Tibial nerve (tissue), 4 donors: ENCODE data around the gene NR2F6. TPM values are rescaled to one million over a fixed set of nuclear protein-coding genes. Genes with fewer than 3 reads are reported as not detected.

ENCODE experiments used
- DNase-seq, 2 donors: peaks; one replicate each; pipeline ENCODE4 v3.0.0-alpha.2; 2019; ENCODE audit warnings: low spot score in 2 of 2
- H3K27ac ChIP-seq, 4 donors: fragments of 200-600 bp; sonication (generic) in 3 of 4; one replicate each; pipeline ENCODE4 v1.5.1; 2017 to 2019; ENCODE audit warnings: mild to moderate bottlenecking in 1 of 4
- H3K27me3 ChIP-seq, 2 donors: fragments of 200-600 bp; sonication (generic) in 1 of 2; one replicate each; pipeline versions ENCODE4 v1.5.1 to v1.6.0; 2017 to 2019
- H3K36me3 ChIP-seq, 3 donors: fragments of 200-600 bp; sonication (generic); one replicate each; pipeline ENCODE4 v1.5.1; 2018 to 2019
- H3K4me1 ChIP-seq, 4 donors: fragments of 200-600 bp; sonication (generic) in 3 of 4; one replicate each; pipeline ENCODE4 v1.5.1; 2017 to 2019
- H3K4me3 ChIP-seq, 4 donors: fragments of 200-600 bp; sonication (generic) in 3 of 4; one replicate each; pipeline ENCODE4 v1.5.1; 2017 to 2019; ENCODE audit warnings: mild to moderate bottlenecking in 1 of 4, moderate library complexity in 1 of 4
- H3K9me3 ChIP-seq, 4 donors: fragments of 200-600 bp; sonication (generic) in 3 of 4; one replicate each; pipeline ENCODE4 v1.5.1; 2017 to 2019
- EP300 ChIP-seq, 2 donors: sonication (generic); formaldehyde crosslinking; IDR thresholded peaks; one replicate each; pipeline ENCODE4 v1.6.1; 2017; ENCODE audit warnings: antibody characterized with exemption in 2 of 2, mild to moderate bottlenecking in 1 of 2
- POLR2A ChIP-seq, 2 donors: fragments of 450-650 bp; IDR thresholded peaks; one replicate each; pipeline ENCODE4 v1.6.1; 2017; ENCODE audit warnings: antibody characterized with exemption in 2 of 2, mild to moderate bottlenecking in 2 of 2, moderate library complexity in 2 of 2
- WGBS, 2 donors: methylation state at CpG; one replicate each; pipeline ENCODE4 v1.1.5; 2018; 5-methylcytosine and 5-hydroxymethylcytosine counted together
- total RNA-seq, 4 donors: library from RNA; depleted of rRNA; stranded (reverse); fragments of >200 nt; gene quantifications; one replicate each; pipeline ENCODE4 v1.1.0, GENCODE V29; 2016
- TF ChIP-seq, protein P1 (sequence below), 5 experiments: fragments of 200-600 bp in 3 of 5; fragments of 450-650 bp in 2 of 5; sonication (generic) in 3 of 5; IDR thresholded peaks; one replicate each; pipeline ENCODE4 v1.5.1; 2016 to 2019; ENCODE audit warnings: antibody characterized with exemption in 5 of 5, mild to moderate bottlenecking in 3 of 5, moderate library complexity in 2 of 5

The NR2F6 gene
- total RNA-seq, 4 donors from 2014 or later: 30.0 to 46.0 (median 39.5) TPM

DNA sequence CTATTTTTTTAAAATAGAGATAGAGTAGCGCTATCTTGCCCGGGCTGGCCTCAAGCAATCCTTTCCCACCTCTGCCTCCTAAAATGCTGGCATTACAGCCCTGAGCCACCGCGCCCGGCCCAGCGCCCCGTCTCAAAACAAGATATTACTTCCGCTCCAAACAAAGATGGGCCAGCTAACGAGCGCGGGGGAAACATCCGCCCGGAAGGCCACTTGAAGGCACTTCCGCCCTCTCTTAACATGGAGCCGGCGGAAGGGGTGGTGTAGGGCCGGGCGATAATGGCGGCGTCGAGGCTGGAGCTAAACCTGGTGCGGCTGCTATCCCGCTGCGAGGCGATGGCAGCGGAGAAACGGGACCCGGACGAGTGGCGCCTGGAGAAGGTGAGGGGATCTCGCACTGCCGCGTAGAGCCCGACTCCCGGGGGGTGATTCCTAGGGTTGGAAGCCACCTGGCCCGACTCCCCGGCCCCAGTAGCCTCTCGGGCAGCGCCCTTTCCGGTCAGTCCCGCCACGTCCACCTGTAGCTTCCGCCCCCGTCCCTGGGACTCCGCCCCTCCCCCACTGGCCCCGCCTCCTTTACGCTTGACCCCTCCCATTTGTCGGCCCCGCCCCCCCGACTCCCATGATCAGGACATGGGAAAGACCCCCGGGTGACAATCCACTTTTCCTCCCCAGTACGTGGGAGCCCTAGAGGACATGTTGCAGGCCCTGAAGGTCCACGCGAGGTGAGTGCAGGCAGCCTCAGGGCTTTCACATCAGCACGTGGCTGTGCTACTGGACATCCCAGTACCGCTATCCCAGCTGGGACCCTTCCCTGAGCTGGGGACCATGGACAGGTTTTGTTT lies 30.4 kb downstream of the NR2F6 start, which contains the start of gene USE1:
TSS of gene USE1 (plus strand) at position 231 of the 845 bp plus-strand sequence. CDS start at position 280, 49 bp downstream.
- peak within 1 kb of the TSS; percentile 91 to 97 (median 93) for H3K27ac ChIP-seq
- WGBS, 2 donors: 3 to 5% methylated on average over 39 to 46 of the region's 56 CpGs
- peaks cover 2 to 21% (median 6%) of the 10 kb centered on the region in 4 donors for H3K4me1 ChIP-seq
- TF ChIP-seq POLR2A (IDR thresholded peaks at IDR 0.05) (peak; percentile 9 to 48), EP300 (IDR thresholded peaks at IDR 0.05) (peak; percentile 83 to 87)
- TF ChIP-seq, protein P1, sequence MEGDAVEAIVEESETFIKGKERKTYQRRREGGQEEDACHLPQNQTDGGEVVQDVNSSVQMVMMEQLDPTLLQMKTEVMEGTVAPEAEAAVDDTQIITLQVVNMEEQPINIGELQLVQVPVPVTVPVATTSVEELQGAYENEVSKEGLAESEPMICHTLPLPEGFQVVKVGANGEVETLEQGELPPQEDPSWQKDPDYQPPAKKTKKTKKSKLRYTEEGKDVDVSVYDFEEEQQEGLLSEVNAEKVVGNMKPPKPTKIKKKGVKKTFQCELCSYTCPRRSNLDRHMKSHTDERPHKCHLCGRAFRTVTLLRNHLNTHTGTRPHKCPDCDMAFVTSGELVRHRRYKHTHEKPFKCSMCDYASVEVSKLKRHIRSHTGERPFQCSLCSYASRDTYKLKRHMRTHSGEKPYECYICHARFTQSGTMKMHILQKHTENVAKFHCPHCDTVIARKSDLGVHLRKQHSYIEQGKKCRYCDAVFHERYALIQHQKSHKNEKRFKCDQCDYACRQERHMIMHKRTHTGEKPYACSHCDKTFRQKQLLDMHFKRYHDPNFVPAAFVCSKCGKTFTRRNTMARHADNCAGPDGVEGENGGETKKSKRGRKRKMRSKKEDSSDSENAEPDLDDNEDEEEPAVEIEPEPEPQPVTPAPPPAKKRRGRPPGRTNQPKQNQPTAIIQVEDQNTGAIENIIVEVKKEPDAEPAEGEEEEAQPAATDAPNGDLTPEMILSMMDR (IDR thresholded peaks at IDR 0.05): peak in 1 of 5 experiments; percentile 43
- H3K27me3 ChIP-seq: no peaks in the 10 kb centered on the region
- DNase-seq: peak; percentile 86
- no peaks in the 10 kb centered on the region for H3K9me3 ChIP-seq
- peak within 1 kb of the TSS; percentile 72 to 92 (median 83) for H3K4me3 ChIP-seq
- H3K36me3 ChIP-seq: peaks cover 5 to 67% (median 8%) of the 10 kb centered on the region in 3 donors

DNA sequence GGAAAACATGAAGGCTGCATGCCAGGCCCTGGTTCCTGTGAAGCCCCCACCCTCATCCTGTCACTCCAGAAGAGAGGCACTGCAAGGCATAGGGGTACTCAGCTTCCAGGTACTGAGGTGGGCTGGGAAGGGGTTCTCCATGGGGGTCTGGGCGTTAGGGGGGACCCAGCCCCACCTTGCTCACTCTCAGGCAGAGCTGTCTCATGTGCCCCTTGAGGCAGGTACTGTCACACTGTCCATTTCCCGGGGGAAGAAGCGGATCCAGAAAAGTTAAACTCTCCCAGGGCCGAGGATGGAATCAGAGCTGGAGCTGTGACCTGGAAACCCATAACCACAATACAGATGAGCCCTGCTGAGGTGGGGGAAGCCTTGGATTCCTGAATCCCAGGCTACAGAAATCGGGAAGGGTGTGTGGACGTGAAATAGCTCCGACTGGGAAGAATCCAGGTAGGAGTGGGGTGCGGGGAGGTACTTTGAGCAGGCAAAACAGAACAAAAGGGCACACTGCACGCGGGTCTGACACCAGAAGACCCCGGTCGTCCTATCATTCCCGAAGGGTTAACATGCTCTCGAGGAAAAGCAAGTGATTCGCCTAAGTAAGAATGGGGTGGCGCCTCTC lies 31.1 kb downstream of the NR2F6 start:
- Histone ChIP-seq H3K9me3 (no peaks in the 10 kb centered on the region), H3K27me3 (no peaks in the 10 kb centered on the region), H3K4me3 (peak overlapping the region; percentile 72 to 92 (median 83)), H3K27ac (peak overlapping the region; percentile 91 to 97 (median 93)), H3K36me3 (peaks cover 5 to 72% (median 8%) of the 10 kb centered on the region in 3 donors), H3K4me1 (peaks cover 2 to 18% (median 6%) of the 10 kb centered on the region in 4 donors)
- DNase-seq: no peak
- TF ChIP-seq POLR2A (IDR thresholded peaks at IDR 0.05): no peak
- TF ChIP-seq, protein P1 (IDR thresholded peaks at IDR 0.05): no peak
- TF ChIP-seq EP300 (IDR thresholded peaks at IDR 0.05): no peak
- 26 to 31% methylated on average over 16 of the region's 16 CpGs for whole genome bisulfite sequencing, 2 donors

DNA sequence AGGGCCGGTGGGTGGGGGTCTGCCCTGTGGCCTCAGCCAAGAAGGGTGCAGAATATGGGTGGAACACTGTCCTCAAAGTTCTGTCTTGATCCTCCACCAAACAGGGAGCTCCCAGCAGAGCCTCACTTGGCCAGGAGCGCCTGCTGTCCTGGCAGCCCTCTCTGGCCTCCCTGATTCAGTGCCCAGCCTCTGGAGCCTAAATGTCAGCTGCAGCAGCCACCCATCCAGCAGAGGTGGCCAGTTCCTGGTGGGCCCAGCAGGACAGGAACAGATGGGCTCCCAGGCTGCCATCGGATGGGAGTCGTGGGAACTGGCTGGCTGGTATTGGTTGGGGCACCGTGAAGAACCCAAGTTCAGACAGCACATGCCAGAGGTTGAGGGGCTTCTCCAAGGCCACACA lies 32.4 kb downstream of the NR2F6 start:
- H3K4me1 ChIP-seq: peaks cover 2 to 18% (median 6%) of the 10 kb centered on the region in 4 donors
- TF ChIP-seq POLR2A (IDR thresholded peaks at IDR 0.05): no peak
- TF ChIP-seq, protein P1 (IDR thresholded peaks at IDR 0.05): no peak
- TF ChIP-seq EP300 (IDR thresholded peaks at IDR 0.05): no peak
- no peak for DNase-seq
- H3K4me3 ChIP-seq: no peak overlapping the region
- no peak overlapping the region for H3K27ac ChIP-seq
- H3K27me3 ChIP-seq: no peaks in the 10 kb centered on the region
- peaks cover 2 to 72% (median 8%) of the 10 kb centered on the region in 3 donors for H3K36me3 ChIP-seq
- H3K9me3 ChIP-seq: no peaks in the 10 kb centered on the region
- 86 to 89% methylated on average over 4 to 5 of the region's 5 CpGs for WGBS, 2 donors

DNA sequence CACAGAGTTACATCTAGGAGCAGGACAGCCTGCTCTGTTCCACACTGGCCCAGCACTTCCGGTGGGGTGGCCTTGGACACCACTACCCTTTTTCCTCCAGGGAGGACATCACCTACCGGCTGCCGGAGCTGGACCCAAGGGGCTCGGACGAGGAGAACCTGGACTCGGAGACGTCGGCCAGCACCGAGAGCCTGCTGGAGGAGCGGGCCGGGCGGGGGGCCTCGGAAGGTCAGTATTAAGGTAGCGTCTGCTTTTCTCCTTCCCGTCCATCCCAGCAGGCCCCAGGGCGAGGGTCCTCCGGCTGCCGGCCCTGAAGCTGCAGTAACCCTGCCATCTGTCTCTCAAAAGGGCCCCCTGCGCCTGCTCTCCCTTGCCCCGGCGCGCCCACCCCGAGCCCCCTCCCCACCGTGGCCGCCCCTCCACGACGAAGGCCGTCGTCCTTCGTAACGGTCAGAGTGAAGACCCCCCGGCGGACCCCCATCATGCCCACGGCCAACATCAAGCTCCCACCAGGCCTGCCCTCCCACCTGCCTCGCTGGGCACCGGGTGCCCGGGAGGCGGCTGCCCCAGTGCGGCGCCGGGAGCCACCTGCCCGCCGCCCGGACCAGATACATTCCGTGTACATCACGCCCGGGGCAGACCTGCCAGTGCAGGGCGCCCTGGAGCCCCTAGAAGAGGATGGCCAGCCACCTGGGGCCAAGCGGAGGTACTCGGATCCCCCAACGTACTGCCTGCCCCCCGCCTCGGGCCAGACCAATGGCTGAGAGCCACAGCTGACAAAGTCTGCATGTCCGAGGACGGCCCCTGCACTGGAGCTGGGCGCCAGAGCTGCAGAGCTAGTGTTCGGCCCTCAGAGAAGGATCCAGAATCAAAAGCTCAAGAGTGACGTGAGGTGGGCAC lies 33.9 kb downstream of the NR2F6 start:
- Histone ChIP-seq H3K4me3 (no peak overlapping the region), H3K4me1 (peaks cover 2 to 18% (median 6%) of the 10 kb centered on the region in 4 donors), H3K9me3 (no peaks in the 10 kb centered on the region), H3K27me3 (no peaks in the 10 kb centered on the region), H3K36me3 (peaks cover 2 to 72% (median 15%) of the 10 kb centered on the region in 3 donors), H3K27ac (no peak overlapping the region)
- TF ChIP-seq EP300 (IDR thresholded peaks at IDR 0.05): no peak
- TF ChIP-seq, protein P1 (IDR thresholded peaks at IDR 0.05): no peak
- TF ChIP-seq POLR2A (IDR thresholded peaks at IDR 0.05): no peak
- DNase-seq: no peak
- WGBS, 2 donors: 91 to 92% methylated on average over 41 to 58 of the region's 58 CpGs
